Thyroid gland (tissue), 4 donors: Measurements from ENCODE around the gene IFNA13.

Source experiments
- POLR2A ChIP-seq, 2 donors: fragments of 450-650 bp; IDR thresholded peaks; one replicate each; pipeline ENCODE4 v1.6.1; 2017; ENCODE audit warnings: antibody characterized with exemption in 2 of 2, mild to moderate bottlenecking in 2 of 2, moderate library complexity in 1 of 2
- TF ChIP-seq, protein P1 (sequence below), 6 experiments: fragments of 200-600 bp in 3 of 6; fragments of 450-650 bp in 3 of 6; sonication (generic) in 3 of 6; IDR thresholded peaks; one replicate each; pipeline ENCODE4 v1.5.1; 2016 to 2019; ENCODE audit warnings: antibody characterized with exemption in 6 of 6, mild to moderate bottlenecking in 2 of 6, inconsistent platforms in 1 of 6, moderate library complexity in 1 of 6

DNA sequence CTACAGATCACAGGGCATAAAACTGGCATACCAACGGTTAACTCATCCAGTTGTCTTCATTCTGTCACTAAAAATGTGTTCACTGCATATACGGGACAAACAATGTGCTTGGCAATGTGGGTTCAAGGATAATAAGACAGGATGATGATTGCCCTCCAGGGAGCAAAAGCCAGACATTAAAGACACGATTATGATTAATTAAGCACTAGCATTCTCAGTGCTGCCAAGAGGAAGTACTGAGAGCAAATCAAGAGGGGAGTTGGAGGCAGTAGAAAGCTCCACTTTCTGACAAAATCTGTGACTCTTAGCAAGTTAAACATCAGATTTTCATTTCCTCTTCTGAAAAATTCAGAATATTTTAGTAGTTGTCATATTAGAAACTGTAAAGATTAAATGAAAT is 32.1 kb upstream of the IFNA13 start:
- TF ChIP-seq, protein P1, sequence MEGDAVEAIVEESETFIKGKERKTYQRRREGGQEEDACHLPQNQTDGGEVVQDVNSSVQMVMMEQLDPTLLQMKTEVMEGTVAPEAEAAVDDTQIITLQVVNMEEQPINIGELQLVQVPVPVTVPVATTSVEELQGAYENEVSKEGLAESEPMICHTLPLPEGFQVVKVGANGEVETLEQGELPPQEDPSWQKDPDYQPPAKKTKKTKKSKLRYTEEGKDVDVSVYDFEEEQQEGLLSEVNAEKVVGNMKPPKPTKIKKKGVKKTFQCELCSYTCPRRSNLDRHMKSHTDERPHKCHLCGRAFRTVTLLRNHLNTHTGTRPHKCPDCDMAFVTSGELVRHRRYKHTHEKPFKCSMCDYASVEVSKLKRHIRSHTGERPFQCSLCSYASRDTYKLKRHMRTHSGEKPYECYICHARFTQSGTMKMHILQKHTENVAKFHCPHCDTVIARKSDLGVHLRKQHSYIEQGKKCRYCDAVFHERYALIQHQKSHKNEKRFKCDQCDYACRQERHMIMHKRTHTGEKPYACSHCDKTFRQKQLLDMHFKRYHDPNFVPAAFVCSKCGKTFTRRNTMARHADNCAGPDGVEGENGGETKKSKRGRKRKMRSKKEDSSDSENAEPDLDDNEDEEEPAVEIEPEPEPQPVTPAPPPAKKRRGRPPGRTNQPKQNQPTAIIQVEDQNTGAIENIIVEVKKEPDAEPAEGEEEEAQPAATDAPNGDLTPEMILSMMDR (IDR thresholded peaks at IDR 0.05) = no peak
- no peak for TF ChIP-seq POLR2A (IDR thresholded peaks at IDR 0.05)
